Panc1 (cell line): Measurements from ENCODE around the gene ITGB2.

Experiments
- CTCF ChIP-seq: fragments of 450-650 bp; IDR thresholded peaks from 2 replicates; pipeline ENCODE4 v1.5.1; 2017; ENCODE audit warnings: mild to moderate bottlenecking
- POLR2AphosphoS5 ChIP-seq: IDR thresholded peaks from 2 replicates; pipeline ENCODE4 v1.6.1; 2012; ENCODE audit warnings: mild to moderate bottlenecking, low read depth, low read length, moderate library complexity
- TCF7L2 ChIP-seq: IDR thresholded peaks from 2 replicates; pipeline ENCODE4 v1.6.1; 2011; ENCODE audit warnings: mild to moderate bottlenecking, low read depth, low read length, inconsistent platforms
- TF ChIP-seq, protein P1 (sequence below), 2 experiments: IDR thresholded peaks; 2 replicates each; pipeline ENCODE4 v1.6.1; 2011 to 2012; ENCODE audit warnings: low read depth in 2 of 2, control low read depth in 1 of 2, low read length in 1 of 2, mild to moderate bottlenecking in 1 of 2, moderate library complexity in 1 of 2; ENCODE audit not compliant: insufficient read depth in 1 of 2

DNA sequence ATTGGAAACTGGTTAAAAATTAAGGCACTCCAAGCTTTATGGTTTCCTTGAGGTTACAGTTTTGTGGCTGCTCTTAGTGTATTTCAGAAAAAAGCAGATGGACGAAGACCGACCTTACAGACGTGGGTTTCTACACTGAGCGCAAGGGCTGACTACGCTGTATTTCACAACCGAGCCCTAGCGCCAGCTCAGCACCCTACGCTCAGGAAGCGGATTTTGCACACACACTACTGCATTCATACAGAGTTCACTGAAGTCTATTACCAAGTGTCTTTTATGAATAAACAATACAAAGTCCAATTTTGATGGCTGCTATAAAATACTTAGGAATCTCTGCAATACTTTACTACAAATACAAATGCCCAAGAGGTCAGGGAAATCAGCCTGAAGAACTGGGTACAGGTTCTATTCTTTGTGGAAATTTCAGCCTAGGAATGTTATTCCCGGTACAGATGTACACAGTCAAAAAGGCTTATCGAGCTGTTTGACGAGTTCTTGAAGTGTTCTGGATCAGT lies 71.0 kb downstream of the ITGB2 start:
- no peak for TF ChIP-seq CTCF
- TF ChIP-seq POLR2AphosphoS5: no peak
- TF ChIP-seq TCF7L2: no peak
- TF ChIP-seq, protein P1, sequence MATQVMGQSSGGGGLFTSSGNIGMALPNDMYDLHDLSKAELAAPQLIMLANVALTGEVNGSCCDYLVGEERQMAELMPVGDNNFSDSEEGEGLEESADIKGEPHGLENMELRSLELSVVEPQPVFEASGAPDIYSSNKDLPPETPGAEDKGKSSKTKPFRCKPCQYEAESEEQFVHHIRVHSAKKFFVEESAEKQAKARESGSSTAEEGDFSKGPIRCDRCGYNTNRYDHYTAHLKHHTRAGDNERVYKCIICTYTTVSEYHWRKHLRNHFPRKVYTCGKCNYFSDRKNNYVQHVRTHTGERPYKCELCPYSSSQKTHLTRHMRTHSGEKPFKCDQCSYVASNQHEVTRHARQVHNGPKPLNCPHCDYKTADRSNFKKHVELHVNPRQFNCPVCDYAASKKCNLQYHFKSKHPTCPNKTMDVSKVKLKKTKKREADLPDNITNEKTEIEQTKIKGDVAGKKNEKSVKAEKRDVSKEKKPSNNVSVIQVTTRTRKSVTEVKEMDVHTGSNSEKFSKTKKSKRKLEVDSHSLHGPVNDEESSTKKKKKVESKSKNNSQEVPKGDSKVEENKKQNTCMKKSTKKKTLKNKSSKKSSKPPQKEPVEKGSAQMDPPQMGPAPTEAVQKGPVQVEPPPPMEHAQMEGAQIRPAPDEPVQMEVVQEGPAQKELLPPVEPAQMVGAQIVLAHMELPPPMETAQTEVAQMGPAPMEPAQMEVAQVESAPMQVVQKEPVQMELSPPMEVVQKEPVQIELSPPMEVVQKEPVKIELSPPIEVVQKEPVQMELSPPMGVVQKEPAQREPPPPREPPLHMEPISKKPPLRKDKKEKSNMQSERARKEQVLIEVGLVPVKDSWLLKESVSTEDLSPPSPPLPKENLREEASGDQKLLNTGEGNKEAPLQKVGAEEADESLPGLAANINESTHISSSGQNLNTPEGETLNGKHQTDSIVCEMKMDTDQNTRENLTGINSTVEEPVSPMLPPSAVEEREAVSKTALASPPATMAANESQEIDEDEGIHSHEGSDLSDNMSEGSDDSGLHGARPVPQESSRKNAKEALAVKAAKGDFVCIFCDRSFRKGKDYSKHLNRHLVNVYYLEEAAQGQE (IDR thresholded peaks at IDR 0.05; ENCODE audit: insufficient read depth in 1 of 2, low read depth in 2 of 2, low read length in 1 of 2): no peak
